ENCODE results near the gene USF2.
"Not testable (repeated sequence)": the region's sequence is repeated elsewhere in the genome, so short reads cannot be mapped to it uniquely, and the experiment has no call there.

USF2 gene

GRCh38 chr19:35266520-35267352 is 2.0 kb upstream of the USF2 start:
- DNase-seq: no peak

GRCh38 chr19:35267353-35267817 is 1.4 kb upstream of the USF2 start:
- no peak for DNase-seq

DNA sequence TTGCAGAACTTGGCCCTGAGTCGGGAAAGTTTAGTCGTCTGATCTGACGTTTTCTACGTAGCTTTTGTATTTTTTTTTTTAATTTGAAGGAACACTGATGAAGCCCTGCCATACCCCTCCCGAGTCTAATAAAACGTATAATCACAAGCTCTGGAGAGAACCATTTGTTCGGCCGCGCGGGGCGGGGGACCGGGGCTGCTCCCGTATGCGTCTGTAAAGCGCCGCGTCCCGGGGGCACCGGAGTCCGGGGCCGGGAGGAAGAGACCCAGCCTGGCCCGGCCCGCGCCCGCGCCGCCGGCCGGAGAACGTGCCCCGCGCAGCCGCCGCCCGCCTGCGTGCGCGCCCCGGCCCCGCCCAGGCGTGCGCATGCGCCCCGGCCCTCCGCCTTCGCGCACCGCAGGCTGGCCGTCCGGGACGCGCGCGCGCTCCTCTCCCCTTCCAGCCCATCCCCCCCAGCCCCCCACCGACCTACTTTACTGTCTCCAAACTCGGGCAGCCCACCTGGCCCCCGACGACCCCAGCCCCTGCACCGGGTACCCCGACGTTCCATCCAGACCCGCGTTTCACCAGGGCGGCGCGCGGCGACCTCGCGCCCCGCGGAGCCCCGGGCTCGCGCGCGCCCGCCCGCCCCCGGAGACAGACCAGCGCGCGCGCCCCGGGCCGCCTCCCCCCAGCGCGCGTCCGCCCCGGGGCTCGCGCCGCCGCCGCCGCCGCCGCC is 785 bp upstream of the USF2 start:
- DNase-seq: no peak

- no peak for DNase-seq
Measured at GRCh38 chr19:35269438-35270117, 816 bp downstream of the USF2 start.

GRCh38 chr19:35270381-35270811 is 1.6 kb downstream of the USF2 start:
- DNase-seq: no peak

GRCh38 chr19:35271546-35271945 is 2.8 kb downstream of the USF2 start:
- no peak for DNase-seq

DNA sequence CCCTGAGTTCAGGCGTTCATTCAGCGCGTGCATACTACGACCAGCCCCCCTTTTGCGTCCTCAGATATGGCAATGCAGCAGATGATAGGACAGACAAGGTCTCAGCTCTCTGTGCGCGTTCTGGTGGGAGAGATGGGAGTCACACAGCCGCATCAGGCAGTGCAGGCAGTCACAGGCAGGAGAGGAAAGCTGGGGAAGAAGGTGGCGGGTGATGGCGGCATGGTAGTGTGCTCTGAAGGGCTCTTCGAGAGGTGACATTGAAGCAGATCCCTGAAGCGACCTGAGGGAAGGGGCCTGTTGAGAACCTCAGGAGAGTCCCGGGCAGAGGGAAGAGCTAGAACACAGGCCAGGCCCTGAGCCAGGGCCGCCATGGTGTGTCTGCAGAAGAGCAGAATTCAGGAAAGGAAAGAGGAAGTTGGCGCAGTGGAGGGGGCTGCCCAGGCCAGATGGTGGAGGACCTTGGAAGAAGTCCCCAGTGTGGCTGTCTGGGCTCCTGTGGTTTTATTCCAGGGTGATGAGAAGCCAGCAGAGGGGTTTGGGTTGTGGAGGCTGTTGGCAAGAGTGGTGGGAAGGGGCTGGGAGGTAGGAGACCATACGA is 3.5 kb downstream of the USF2 start:
- DNase-seq: no peak

GRCh38 chr19:35272954-35273649 is 4.3 kb downstream of the USF2 start:
- DNase-seq: no peak

GRCh38 chr19:35273686-35274259 is 5.0 kb downstream of the USF2 start:
- DNase-seq: no peak

GRCh38 chr19:35274323-35274722 is 5.6 kb downstream of the USF2 start:
- DNase-seq: no peak

GRCh38 chr19:35276706-35277281 is 8.0 kb downstream of the USF2 start:
- DNase-seq: no peak

GRCh38 chr19:35278578-35279284 is 10.0 kb downstream of the USF2 start:
- DNase-seq: no peak

- DNase-seq: no peak
Measured at GRCh38 chr19:35279374-35279773, 10.6 kb downstream of the USF2 start.

DNA sequence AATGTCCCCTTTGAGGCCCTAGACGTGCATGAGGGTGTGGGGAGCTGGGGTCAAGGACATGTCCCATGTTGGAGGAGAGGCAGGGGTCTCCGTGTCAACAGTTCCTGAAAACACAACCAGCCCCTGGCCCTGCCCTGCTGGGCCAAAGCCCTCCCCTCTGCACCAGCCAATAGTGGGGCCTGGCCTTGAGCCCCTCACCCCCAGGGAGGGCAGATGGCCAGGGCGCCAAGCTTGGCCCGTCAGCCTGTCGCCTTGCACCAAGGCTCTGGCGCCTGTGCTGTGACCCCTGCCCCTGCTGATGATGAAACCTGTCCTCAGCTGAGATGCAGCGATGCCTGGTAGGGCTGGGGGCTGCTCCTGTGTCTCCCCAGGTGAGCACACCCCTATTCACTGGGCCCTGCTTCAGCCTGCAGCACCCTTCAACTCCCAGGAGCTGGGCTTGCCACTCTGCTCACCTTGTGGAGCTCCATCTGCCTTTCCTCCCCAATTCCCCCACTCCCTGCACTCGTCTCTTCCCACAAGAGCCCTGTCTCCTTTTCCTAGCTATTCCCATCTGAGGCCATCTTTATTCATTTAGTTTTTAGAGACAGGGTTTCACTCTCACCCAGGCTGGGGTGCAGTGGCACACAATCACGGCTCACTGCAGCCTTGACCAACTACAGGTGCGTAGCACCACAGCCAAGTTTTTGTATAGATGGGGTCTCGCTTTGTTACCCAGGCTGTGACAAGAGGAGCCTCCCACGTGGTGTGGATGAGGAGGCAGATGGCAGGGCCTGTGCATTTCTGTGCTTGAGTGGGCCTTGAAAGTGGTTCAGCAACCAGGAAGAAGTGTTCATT is 11.4 kb downstream of the USF2 start:
- no peak for DNase-seq

GRCh38 chr19:35281303-35281702 is 12.5 kb downstream of the USF2 start:
- DNase-seq: no peak

GRCh38 chr19:35284153-35285094 is 15.7 kb downstream of the USF2 start:
- DNase-seq: no peak

- DNase-seq: no peak
Measured at GRCh38 chr19:35285095-35285449, 16.3 kb downstream of the USF2 start.

DNA sequence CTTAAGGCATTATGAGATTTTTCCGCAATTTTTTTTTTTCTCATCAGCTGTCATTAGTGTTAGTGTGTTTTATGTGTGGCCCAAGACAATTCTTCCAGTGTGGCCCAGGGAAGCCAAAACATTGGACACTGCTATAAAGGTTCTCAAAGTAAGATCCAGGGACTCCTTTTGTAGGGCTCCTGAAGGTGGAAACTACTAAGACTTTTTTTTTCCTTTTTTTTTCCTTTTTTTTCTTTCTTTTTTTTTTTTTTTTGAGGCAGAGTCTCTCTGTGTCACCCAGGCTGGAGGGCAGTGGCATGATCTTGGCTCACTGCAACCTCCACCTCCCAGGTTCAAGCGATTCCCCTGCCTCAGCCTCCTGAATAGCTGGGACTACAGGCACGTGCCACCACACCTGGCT is 16.7 kb downstream of the USF2 start:
- not testable (repeated sequence) for DNase-seq

DNA sequence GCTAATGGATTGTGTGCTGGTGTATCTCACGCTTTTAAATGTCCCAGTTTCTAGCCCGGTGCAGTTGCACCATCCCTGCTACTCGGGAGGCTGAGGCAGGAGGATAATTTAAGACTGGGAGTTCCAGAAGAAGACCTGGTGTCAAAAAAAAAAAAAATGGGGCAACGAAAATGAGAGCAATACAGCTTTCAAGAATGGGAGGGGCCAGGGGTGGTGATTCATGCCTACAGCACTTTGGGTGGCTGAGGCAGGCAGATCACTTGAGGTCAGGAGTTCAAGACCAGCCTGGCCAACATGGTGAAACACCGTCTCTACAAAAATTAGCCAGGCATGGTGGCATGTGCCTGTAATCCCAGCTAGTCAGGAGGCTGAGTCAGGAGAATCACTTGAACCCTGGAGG is 17.3 kb downstream of the USF2 start:
- not testable (repeated sequence) for DNase-seq

Data from NCI-H187 treated with DMSO at 0.1 percent for 48 hours (cell line).